KMS-11 (cell line): ENCODE measurements around the gene STAT5A.
"Not testable (repeated sequence)": the region's sequence is repeated elsewhere in the genome, so short reads cannot be mapped to it uniquely, and the experiment has no call there.

Experiments used
- H2AFZ ChIP-seq: fragments of 200-600 bp; sonication (generic); 2 replicates; pipeline ENCODE4 v1.6.1; 2016; ENCODE audit warnings: antibody characterized with exemption, mixed run types, low read depth
- H3K27ac ChIP-seq: fragments of 200-600 bp; sonication (generic); 2 replicates; pipeline ENCODE4 v1.6.1; 2016; ENCODE audit warnings: mild to moderate bottlenecking, mixed run types
- H3K27me3 ChIP-seq: fragments of 200-600 bp; sonication (generic); 2 replicates; pipeline ENCODE4 v1.6.1; 2017; ENCODE audit warnings: mild to moderate bottlenecking, low read depth, mixed run types, moderate library complexity; ENCODE audit not compliant: insufficient read depth
- H3K36me3 ChIP-seq: fragments of 200-600 bp; sonication (generic); 2 replicates; pipeline ENCODE4 v1.6.1; 2017; ENCODE audit warnings: mild to moderate bottlenecking, mixed run types; ENCODE audit not compliant: insufficient read depth
- H3K4me1 ChIP-seq: fragments of 200-600 bp; sonication (generic); 2 replicates; pipeline ENCODE4 v1.6.1; 2016; ENCODE audit warnings: mild to moderate bottlenecking, low read depth, mixed run types; ENCODE audit not compliant: poor library complexity, severe bottlenecking
- H3K4me2 ChIP-seq: fragments of 200-600 bp; sonication (generic); 2 replicates; pipeline ENCODE4 v1.7.0; 2016; ENCODE audit warnings: mild to moderate bottlenecking, mixed run types
- H3K4me3 ChIP-seq: fragments of 200-600 bp; sonication (generic); IDR thresholded peaks from 2 replicates; pipeline ENCODE4 v1.6.1; 2017; ENCODE audit warnings: low read depth, low read length, mixed read lengths; ENCODE audit not compliant: insufficient read depth
- H3K79me2 ChIP-seq: fragments of 200-600 bp; sonication (generic); 2 replicates; pipeline ENCODE4 v1.6.1; 2016; ENCODE audit warnings: low read depth, mixed run types; ENCODE audit not compliant: insufficient read depth
- H3K9ac ChIP-seq: fragments of 200-600 bp; sonication (generic); 2 replicates; pipeline ENCODE4 v1.6.1; 2016; ENCODE audit warnings: mild to moderate bottlenecking, mixed run types
- H4K20me1 ChIP-seq: fragments of 200-600 bp; sonication (generic); 2 replicates; pipeline ENCODE4 v1.6.1; 2016; ENCODE audit warnings: mild to moderate bottlenecking, mixed run types; ENCODE audit not compliant: insufficient read depth
- CTCF ChIP-seq: fragments of 200-600 bp; sonication (generic); conservative IDR thresholded peaks from 2 replicates; pipeline ENCODE4 v1.6.1; 2017; ENCODE audit warnings: low read depth, mild to moderate bottlenecking, antibody characterized with exemption, low read length, moderate library complexity, mixed read lengths

STAT5A gene

GRCh38 chr17:42287977-42288802, at the start of gene STAT5A:
STAT5A (plus strand) TSS chr17:42288498; CDS start chr17:42289412, 914 bp downstream.
- Histone ChIP-seq H3K79me2 (no peaks in the 10 kb centered on the region), H3K9ac (no peak within 1 kb of the TSS), H3K36me3 (no peaks in the 10 kb centered on the region), H2AFZ (no peak within 1 kb of the TSS), H3K27me3 (peaks cover 27% of the 10 kb centered on the region), H3K4me3 (no peak within 1 kb of the TSS), H4K20me1 (no peaks in the 10 kb centered on the region), H3K27ac (no peak within 1 kb of the TSS), H3K4me2 (no peak within 1 kb of the TSS), H3K4me1 (no peaks in the 10 kb centered on the region)
- TF ChIP-seq CTCF, result no peak

- not testable (repeated sequence) for H3K27ac ChIP-seq, H3K4me3 ChIP-seq, H2AFZ ChIP-seq, H4K20me1 ChIP-seq, H3K36me3 ChIP-seq, H3K4me1 ChIP-seq, H3K4me2 ChIP-seq, H3K27me3 ChIP-seq, H3K9ac ChIP-seq, H3K79me2 ChIP-seq
Observed at GRCh38 chr17:42239576-42239975, 48.7 kb upstream of the STAT5A start.

- no peaks in the 10 kb centered on the region for H3K4me1 ChIP-seq
- no peaks in the 10 kb centered on the region for H3K79me2 ChIP-seq
- TF ChIP-seq CTCF, result no peak
- H3K36me3 ChIP-seq, result no peaks in the 10 kb centered on the region
- H4K20me1 ChIP-seq, result no peaks in the 10 kb centered on the region
- no peak overlapping the region for H3K27ac ChIP-seq
- no peak overlapping the region for H2AFZ ChIP-seq
- H3K27me3 ChIP-seq, result no peaks in the 10 kb centered on the region
- no peak overlapping the region for H3K4me2 ChIP-seq
- no peak overlapping the region for H3K4me3 ChIP-seq
- H3K9ac ChIP-seq, result no peak overlapping the region
Observed at GRCh38 chr17:42240201-42240600, 48.1 kb upstream of the STAT5A start.

DNA sequence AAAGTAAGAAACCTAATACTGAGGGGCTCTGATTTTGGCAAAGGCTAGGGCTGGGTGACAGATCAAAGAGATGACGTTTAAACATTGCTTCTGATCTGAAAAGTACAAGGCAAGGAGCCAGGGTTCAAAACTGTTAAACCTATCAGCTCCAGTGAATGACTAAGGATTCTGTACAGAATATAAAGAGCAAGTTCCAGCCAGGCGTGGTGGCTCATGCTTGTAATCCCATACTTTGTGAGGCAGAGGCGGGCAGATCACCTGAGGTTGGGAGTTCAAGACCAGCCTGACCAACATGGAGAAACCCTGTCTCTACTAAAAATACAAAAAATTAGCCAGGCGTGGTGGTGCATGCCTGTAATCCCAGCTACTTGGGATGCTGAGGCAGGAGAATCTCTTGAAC, 47.4 kb upstream of the STAT5A start:
- not testable (repeated sequence) for H3K9ac ChIP-seq, H2AFZ ChIP-seq, H3K36me3 ChIP-seq, H3K27me3 ChIP-seq, H3K79me2 ChIP-seq, H3K27ac ChIP-seq, H3K4me3 ChIP-seq, H4K20me1 ChIP-seq, H3K4me1 ChIP-seq, H3K4me2 ChIP-seq

DNA sequence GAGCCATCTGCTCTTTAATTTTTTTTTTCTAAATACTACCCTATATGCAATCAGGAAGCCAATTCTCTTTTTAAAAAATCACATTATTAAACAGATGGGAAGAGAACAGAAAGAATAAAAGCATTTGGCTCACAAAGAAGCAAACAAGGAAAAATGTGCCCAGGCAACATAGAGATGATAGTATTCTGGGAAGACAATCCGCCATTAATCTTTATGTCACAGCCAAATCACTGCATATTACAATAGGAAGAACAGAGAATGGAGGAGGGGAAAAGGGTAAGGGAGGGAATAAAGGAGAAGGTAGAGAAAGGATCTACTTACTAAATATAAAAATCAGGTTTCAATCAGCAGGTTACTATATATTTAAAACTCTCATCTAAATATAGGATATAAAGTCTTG, 46.4 kb upstream of the STAT5A start:
- no peak for TF ChIP-seq CTCF
- Histone ChIP-seq H3K4me1 (peaks cover 1% of the 10 kb centered on the region), H3K27ac (no peak overlapping the region), H3K4me3 (no peak overlapping the region), H3K36me3 (no peaks in the 10 kb centered on the region), H3K79me2 (no peaks in the 10 kb centered on the region), H3K9ac (no peak overlapping the region), H3K27me3 (no peaks in the 10 kb centered on the region), H3K4me2 (no peak overlapping the region), H2AFZ (no peak overlapping the region), H4K20me1 (no peaks in the 10 kb centered on the region)
